Fibroblast of lung (primary cell): ENCODE measurements around the gene POMC.

Source experiments
- CTCF ChIP-seq, 2 donors: IDR thresholded peaks in 1 of 2; conservative IDR thresholded peaks in 1 of 2; 1 replicate in 1 of 2; 2 replicates in 1 of 2; pipeline ENCODE4 v1.5.1; 2011 to 2012; ENCODE audit warnings: low read length in 2 of 2, control low read depth in 1 of 2, inconsistent platforms in 1 of 2, low read depth in 1 of 2, mild to moderate bottlenecking in 1 of 2
- EZH2 ChIP-seq: IDR thresholded peaks from 2 replicates; pipeline ENCODE4 v1.5.1; 2012; ENCODE audit warnings: low read length, control low read depth, mild to moderate bottlenecking; ENCODE audit errors: missing control alignments

DNA sequence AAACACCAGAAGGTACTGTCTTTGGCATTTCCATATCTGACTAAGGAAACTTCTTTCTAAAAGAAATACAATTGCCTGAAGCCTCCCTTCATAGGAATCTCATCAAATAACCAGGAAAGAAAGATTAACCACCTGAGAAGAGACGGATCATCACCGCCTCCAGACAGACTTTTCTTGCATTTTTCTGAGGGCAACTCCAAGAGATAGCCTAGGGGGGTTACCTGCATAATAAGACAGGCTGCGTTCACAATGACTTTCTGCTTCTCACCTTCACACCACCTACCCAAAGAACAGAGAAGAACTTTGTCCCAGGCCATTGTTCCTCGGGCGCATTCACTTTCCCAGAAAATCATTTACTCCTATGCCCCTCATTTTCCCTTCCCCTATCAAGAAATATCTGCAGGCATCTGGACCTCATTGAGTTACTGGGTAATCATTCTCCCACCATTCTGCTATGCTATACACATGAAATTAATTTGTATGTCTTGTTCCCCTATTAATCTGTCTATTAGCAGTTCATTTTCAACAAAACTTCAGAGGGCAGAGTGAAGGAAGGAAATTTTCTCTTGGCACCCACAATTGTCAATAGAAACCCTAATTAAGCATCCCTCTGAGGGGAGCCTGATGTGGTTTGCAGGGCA lies 8.3 kb upstream of the POMC start:
- TF ChIP-seq CTCF (conservative IDR thresholded peaks at IDR 0.05 in 1 of 2, IDR thresholded peaks at IDR 0.05 in 1 of 2; ENCODE audit: low read depth in 1 of 2, low read length in 2 of 2) (no peak), EZH2 (no peak)
